Stimulated activated CD8-positive, alpha-beta memory T cell treated with anti-CD3 and anti-CD28 coated beads, Interleukin-4, amount 100 ng/mL, for 4 hours (primary cell): ENCODE measurements around the gene ANO8.

Experiments
- DNase-seq, 2 donors: peaks; one replicate each; pipeline ENCODE4 v3.0.0-alpha.2; 2020; ENCODE audit warnings: low read depth in 2 of 2, low spot score in 1 of 2

The ANO8 gene

DNA sequence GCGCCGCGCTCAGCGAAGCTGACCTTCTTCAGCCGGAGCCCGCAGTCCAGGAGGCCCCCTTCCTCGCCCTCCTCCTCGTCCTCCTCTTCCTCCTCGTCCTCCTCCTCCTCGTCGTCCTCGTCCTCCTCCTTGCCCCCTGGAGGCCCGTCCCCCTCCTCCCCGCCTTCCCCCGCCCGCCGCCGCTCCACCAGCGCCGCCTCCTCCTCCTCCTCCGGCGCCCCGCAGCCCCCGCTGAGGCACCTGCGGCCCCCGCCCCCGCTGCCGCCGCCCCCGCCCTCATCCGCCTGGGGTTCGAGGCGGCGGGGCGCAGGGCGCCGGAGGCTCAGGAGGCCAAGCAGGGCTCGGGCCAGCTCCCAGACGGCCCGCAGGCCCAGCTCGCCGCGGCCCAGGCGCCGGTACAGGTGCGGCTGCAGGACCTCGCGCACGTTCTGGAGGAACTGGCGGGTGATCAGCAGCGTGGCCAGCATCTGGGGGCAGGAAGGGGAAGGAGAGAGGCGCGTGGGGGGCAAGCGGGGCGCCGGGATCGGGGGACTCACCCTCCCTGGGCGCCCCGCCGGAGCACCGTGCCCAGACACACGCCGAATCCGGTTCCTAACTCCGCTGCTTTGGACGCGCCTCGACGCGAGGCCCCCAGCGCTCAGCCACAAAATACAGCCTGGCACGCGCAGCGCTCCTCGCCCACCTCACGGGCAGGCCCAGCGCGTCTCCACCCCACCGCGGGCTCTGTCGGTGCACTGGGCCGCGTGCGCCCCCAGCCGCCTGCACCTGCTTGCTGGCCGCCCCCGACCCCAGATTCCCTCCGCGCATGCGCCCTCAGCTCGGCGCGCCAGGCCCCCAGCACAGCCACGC lies 5.9 kb downstream of the ANO8 start:
- DNase-seq: peak in 1 of 2 donors; percentile 23

DNA sequence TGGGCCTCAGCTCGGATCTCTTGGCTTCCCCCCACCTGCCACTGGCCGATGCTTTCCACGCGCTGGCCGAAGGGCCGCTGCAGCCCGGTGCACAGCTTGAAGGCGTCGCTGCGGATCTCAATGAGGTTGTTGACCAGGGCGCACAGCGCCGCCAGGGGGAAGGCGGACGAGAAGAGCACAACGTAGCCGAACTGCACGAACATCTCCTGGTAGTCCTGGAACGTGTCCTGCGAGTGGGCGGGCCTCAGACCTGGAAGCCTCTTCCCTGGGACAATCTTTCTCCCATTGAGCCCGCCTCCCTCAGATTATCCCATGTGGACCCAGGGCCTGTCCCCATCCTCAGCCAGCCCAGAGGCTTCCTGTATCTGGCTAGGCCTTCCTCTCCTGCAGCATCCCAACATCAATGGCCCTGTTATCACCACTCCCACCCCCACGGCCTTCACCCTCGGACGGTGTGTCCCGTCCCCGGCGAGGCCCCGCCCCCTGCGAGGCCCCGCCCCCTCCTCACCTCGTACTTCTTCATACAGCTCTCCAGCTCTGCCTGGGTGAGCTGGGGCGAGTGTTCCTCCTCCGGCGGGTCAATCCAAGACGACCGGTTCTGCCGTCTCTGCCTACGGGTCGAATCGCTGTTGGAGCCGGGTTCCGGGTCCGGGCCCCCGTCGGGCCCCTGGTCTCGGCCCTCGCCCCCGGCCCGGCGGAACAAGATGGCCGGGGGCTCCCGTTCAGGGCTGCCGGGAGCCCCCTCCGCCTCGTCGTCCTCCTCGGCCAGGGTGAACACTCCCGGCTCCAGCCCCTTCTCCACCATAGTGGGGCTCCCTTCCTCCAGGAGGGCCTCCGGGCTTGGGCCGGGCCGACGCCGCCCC lies 6.8 kb downstream of the ANO8 start:
- no peak for DNase-seq

DNA sequence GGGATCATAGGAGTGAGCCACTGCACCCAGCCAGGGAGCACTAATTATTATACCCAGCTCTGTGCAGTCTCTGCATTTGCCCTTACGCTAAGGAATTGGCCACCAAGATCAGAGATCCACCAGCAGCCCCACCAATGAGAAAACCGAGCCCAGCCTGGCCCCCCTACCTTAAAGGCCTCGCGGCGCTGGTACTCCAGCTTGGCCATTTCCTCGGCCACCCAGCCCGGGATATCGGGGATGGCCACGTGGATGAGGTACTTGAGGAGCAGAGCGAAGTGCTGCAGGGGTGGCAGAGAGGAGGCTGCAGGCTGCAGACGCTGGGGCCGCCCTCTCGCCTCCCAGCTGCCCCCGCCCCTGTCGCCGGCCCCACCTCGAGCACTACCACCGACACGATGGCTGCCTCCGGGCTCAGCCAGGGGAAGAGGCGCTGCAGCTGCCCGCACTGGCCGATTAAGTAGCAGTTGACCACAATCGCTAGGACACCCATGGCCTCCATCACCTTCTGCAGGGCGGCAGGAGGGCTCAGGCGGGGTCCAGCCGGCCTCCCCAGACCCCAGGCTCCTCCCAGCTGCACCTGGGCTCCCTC lies 7.5 kb downstream of the ANO8 start:
- DNase-seq: no peak

DNA sequence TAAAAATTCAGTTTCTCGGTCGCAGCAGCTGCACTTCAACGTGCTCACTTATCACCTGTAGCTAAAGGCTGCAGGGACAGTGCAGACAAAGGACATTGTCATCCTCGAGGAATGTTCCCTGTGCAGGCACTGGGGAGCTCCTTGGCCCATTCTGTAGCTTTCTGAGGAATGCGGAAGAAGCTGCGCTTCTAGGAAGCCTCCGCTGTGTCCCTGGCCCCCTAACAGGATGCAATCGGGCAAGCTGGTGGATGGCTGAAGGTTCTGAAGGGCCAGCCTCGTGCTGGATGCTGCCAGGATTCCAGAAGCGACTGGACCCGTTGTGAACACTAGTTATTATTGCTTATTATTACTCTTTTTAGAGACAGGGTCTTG lies 8.1 kb downstream of the ANO8 start:
- no peak for DNase-seq

DNA sequence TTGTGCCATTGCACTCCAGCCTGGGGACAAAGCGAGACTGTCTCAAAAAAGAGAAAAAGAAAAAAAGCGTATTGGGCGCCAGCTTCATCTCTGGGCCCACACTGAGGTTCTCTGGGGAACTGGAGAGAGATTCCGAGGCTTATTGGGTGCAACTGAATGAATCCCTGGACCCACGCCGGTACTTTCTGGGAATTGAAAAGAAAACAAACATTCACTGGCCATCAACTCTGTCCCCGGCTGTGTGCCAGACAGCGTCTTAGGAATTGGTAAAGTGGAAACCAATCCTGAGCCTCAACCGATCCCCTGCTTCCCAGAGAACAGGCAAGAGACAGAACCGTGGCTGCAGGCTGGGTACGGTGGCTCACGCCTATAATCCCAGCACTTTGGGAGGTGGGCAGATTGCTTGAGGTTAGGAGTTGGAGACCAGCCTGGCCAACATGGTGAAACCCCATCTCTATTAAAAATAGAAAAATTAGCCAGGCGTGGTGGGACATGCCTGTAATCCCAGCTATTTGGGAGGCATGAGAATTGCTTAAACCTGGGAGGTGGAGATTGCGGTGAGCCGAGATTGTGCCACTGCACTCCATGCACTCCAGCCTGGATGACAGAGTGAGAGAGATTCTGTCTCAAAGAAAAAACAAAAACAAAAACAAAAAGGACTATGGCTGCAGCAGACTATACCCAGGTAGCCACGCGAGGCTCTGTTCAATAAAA lies 8.6 kb downstream of the ANO8 start:
- DNase-seq: no peak

DNA sequence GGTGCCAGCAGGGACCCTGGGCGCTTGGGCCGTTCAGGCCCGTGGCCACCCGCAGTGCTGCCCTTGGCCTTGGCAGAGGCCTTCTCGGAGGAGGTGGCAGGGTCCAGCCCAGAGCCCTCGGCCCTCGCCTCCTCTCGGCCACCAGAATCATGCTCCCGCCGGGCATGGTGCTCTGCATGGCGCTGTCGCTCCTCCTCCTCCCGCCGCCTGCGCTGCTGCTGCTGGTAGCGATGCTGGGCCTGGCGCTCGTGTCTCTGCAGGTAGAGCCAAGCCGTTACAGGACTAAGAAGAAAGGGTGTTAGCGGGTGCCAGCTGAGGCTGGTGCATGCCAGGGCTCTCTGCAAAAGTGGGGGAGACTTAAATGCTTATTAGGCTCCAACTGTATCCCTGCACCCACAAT lies 9.5 kb downstream of the ANO8 start:
- DNase-seq: no peak

DNA sequence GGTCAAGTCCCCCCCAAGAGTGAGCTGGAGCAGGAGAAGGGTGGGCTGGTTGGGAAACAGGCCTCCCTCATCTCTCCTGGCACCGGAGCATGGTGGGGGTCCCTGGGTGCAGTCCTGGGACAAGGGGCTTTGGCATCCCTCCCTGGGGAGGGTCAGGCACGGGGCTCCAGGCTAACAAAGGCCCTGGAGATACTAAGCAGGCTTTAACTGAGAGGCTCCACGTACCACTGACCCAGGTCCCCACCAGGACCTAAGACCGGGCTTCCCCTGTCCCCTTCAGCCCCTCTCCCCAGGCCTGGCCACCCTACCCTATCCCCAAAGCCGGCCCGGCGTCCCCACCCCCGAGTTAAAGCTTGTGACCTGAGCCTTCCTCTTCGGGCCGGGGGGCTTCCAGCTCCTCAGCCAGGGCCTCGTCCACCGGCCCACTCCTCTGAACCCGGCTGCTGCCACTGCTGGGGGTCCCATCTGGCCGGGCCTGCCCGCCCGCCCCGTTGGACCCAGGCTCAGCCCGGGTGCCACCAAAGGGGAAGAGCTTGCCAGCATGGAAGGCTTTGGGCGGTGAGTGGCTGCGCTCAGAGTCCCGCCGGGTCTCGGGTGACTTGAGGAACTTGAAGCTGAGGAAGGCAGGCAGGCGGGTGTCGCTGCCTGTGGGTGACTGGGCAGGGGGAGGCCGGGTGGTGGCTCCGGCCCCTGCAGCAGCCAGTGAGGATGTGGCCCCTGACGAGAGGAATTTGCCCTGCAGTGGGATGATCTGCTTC lies 10.1 kb downstream of the ANO8 start:
- DNase-seq: no peak

DNA sequence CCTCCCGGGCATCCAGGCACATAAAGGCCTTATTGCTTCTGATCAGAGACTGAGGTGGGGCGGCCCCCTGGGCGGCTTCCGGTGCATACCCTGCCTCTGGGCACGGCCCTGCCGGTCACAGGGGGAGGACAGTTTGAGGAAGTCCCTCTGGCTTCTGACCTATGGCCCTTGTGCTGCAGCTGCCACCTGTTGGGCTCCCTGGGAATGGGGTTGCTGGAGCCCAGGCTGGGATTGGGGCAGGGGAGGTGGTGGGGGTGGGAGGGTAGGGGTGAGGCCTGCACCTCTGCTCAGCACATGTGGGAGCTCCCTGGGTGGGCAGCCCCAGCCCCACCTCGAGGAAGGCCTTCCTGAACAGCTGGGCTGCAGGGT lies 10.7 kb downstream of the ANO8 start:
- no peak for DNase-seq

DNA sequence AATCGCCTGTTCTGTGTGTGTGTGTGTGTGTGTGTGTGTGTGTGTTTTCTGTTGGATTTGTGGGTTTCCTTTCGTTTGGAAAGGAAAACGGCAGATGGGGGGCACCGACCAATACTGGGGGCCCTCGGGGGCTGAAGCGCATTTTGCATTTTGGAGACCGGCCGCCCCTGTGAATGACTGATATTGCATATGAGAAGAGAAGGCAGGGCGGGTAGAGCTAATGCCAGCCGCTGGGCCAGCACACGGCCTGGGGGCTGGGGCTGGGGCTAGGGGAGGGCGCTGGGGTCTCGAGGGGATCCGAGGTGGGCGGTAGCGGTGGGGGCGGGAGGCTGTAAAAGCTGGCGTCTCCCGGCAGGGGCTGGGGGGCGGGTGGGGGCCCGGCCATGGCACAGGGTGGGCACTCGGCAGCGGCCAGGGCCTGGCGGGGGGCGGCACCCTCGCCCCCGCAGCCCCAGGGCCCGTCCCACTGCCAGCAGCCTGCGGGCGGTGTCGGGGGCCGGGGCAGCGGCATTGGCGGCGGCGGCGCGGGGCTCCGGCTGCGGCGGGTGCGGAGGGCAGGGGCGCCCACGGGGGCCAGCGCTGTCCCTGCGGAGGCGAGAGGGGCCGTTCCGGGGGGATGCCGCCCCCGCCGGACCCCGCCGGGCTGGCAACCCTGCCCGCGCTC lies 11.2 kb downstream of the ANO8 start:
- no peak for DNase-seq

DNA sequence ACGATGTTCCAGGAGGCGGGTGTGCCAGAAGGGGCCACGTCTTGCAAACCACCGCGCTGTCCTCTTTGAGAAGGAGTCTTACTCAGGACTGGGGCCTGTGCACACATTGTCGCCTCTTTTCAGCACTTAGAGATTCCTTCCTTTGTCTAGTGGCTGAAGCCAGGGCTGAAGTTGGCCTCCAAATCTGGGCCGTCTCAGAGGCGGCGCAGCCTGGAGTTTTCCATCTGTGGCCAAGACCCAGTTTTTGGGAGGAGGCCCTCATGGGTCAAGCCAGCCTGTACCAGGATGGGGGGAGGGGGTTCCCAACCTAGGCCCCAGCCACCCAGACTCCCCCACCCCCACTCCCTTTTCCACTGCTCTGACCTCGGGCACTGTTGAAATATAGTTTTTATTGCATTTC lies 11.8 kb downstream of the ANO8 start:
- no peak for DNase-seq

DNA sequence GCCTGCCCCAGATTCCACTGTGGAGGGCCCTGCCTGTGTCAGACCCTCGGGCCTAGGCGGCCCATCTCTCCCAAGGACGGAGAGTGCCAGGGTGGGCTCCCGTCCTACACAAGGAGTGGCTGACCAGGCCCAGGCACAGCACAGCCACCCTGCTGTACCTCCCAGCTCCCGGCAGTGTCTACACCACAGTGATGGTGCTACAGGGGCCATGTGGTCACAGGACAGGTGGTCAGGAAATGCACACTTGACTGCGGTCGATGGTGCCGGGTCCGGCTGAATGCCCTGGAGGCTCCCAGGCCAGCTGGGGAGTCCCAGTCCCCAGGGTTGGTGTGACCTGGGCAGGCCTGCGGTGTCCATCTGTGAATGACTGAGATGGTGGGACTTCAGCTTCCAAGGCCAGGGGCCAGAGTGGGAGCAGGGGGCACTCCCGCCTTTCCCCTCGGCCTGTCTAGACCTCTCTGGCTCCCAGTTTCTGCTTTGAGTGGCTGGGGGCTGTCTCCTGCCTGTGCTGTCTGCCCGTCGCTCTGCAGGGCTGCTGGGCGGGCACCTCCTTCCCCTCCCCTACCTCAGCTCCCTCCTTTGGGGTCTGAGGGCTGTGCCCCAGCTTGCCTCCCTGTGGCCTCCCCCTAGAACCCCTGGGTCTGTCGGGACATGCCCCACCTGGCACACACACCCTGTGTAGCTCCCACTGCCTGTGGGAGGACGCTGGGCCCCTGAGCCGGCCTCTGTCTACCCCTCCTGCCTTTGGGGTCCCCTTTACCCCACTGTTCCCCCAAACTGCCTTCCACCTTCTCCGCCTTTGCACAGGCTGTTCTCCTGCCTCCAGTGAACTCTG lies 12.8 kb downstream of the ANO8 start:
- no peak for DNase-seq

DNA sequence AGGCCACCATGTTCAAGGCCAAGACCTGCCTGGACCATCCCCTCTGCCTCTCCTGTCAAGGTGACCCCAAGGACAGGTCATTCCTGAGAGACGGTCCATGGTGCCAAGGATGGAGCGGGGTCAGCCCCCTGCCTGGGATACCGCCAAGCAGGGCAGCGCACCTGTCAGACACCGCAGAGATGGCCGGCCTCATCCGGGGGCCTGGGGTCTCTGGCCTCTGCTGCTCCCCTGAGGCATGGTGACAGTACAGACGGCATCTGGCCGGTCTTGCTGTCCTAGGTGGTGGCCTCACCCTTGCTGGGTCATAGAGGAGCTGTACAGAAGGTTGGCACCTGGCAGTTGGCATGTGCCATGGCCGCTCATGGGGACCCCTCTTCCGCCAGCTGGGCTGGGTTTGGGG lies 14.2 kb downstream of the ANO8 start:
- no peak for DNase-seq

DNA sequence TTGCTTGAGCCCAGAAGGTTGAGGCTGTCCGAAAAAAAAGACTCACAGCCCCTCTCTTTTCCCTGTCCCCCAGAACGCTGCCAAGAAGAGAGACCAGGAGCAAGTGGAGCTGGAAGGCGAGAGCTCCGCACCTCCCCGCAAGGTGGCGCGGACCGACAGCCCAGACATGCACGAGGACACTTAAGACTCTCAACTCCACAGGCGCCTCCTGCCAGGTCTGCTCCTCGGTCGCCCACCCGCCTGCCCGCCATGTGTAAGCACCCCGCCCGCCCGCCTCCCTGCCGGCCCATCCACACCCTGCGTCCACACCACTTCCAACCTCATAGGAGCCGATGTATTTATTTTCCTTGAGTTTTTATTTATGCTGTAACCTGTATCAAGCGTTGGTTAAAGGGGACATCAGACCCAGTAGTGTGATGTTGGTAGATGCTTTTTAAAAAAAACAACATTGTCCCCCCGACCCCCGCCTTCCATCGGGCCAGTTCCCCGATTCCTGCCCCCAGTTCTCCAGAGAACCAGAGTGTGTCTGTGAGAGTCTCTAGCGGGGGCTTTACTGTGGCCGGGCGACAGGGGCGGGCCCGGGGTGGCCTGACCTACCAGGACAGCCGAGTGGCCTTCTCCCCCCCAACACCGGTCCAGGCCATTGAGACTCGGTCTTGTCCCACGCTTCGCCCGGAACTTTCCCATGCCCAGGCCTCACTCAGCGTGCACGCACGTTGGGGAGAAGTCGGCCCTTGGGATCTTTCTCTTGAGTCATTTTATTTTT lies 15.0 kb downstream of the ANO8 start:
- DNase-seq: no peak

DNA sequence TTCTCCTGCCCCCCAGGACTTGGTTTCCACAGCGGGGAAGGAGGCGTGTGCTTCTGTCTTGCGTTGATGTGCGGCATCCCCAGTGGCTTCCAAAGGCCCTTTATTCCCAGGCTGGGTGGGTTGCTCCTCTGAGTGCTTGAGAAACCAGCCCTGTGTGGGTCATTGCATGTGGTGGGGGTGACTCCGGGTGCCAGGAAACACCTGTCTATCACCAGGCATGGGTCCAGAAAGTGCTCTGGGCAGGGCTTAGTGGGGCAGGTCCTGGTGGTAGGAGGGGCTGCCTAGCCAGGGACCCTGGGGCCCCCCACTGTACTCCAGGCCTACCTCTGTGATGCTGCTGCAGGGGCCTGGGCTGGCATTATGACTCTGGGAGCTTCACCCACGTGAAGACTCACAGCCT lies 15.7 kb downstream of the ANO8 start:
- no peak for DNase-seq

DNA sequence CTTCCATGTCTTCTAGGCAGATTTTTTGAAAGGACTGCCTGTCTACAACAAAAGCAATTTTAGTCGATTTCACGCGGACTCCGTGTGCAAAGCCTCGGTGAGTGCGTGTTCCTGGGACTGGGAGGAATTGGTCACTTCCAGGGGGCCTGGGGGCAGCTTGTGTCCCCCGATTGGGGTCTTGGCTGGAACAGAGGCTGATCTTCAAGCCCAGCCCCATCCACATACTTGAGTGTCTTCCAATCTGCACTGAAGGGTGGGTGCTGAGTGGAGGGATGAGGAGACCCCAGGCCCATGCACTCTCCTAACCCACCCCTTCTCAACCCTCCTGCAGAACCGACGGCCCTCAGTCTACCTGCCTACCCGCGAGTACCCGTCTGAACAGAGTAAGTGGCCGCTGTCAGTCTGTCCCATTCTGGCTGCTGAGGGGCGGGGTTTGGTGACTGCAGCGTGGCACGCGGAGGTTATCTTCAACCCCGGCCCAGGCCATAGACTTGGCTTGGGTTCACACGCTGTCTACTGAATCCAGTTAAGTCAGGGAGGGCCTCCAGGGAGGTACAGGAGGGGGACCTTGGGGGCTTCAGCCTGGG lies 20.6 kb downstream of the ANO8 start:
- DNase-seq: no peak

DNA sequence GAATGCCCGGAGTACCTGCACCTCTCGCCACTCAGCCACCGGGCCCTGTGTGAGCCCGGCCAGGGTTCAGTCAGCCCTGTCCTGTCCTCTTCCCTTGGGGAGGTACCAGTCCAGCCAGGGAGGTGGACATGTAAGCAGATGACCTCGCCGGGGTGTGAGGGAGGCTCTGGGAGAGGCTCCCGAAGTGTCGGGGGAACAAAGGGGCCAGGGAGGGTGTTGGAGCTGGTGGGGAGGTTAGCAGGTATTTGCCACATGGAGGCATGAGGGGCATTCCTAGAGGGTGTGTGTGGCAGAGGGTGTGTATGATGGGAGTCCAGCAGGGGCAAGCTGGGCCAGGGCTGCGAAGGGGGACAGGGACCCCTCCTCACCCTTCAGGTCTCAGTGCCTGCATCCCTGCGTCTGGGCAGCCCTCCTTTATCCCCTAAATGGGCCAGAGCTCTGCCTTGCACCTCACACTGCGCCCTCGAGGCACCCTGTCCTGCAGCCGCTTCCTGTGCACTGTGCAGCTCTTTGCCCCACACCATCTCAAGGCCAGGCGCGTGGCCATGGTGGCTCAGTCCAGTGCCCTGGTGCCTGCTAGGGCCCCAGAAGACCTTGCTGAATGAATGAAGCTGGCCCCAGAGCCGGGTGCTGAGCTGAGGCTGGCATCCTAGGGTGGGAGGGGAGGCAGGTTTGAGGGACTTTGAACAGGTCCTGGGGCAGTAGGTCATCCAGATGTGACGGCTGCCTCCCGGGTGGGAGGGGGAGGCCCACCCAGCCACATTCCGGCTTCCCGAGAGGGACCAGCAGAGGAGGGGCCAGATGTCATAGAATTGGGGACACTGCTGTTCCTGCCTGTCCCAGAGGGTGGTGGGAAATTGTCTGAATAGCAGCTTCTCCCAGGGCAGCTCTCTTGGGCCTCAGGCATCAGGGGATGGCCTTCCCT lies 22.2 kb downstream of the ANO8 start:
- DNase-seq: no peak
